Astrocyte of the hippocampus (primary cell): ENCODE data around the gene MYBPHL.
A peak's percentile ranks its signal among the peaks of the same experiment; 100 is the strongest.

Source experiments
- DNase-seq: peaks from one replicate; pipeline ENCODE4 v3.0.0; 2011; ENCODE audit warnings: low read depth, low spot score

Gene MYBPHL

DNA sequence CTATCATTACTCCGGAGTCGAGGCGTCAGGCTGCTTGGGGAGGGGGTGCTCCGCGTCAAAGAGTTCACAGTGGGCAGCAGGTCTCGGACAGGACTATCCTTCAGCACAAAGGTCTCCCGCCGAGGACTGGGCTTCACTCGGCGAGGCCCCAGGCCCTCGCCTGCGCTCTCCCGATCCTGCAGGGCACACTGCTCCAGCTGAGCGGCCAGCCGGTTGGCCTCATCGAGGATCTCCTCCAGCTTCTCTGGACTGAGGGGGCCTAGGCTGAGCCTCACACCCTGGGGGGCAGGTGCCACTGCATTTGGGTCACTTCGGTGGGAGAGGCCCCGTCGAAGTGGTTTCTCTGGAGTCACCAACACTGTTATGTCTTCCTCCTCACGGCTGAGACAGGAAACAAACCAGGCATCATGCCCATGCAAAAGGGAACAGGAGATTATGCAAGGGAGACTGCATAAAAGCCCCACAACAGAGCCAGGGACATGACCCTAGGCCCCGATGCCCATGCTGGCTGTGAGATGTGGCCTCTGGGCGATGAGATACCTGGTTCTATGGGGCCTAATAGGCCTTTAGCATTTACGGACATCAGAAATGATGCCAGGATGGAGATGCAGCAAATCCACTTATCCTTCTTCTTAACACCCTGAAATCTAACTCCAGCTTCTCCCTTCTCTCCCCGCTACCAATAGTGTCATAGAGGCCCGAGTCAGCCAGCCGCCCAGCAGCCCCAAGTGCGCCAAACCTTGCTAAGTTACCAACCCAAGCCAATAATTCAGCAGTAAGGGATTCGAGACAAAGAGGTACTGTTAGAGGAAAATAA is 24.9 kb downstream of the MYBPHL start:
- DNase-seq = peak; percentile 45

DNA sequence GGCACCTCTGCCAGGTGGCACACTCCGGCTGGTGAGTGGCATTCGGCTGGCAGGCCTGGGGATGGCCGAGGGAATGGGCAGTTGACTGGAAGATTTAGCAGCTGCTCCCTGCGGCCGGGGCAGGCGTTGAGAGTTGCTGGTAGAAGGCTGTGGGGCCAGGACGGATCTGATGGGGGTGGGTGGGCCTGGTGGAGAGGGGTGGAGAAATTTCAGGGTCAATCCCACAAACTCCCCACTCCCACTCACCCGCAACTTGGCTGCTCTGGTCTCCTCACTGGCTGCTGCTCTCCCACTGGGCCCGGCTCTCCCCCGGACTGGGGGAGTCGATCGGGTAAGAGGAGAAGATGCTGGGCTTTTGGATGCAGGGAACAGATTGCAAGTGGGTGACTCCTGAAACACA is 25.9 kb downstream of the MYBPHL start:
- no peak for DNase-seq

GRCh38 chr1:109279615-109280278 is 27.1 kb downstream of the MYBPHL start:
- no peak for DNase-seq

GRCh38 chr1:109277434-109278204 is 29.2 kb downstream of the MYBPHL start:
- DNase-seq = peak; percentile 80

DNA sequence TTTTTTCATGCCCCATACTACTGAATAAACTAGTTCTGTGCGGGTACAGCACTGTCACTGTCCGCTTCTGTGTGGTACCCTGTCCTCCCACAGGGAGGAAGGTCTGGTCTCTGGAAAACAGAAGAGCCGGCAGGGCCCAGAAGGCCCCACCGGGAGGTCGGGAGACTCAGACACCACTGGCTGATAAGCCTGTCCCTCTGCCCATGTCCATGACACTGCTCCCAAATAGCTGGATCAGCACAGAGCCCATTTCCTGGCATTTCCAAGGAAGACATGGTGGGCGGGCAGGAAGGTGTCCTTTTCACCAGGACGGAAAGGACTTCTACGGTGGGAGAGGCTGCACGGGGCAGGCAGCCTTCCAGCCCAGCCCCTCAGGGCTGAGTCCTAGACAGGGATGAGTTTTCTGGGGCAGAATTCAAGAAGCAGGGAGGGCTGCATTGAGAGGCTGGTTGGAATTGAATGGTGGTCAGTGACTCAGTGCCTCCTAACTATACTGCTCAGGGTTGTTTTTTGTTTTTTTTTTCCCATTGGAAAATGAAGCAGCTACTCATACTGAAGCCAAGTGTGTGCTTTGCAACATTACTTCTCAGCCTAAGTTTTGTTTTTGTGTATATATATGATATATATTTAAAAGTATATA is 31.0 kb downstream of the MYBPHL start:
- DNase-seq = peak; percentile 85

DNA sequence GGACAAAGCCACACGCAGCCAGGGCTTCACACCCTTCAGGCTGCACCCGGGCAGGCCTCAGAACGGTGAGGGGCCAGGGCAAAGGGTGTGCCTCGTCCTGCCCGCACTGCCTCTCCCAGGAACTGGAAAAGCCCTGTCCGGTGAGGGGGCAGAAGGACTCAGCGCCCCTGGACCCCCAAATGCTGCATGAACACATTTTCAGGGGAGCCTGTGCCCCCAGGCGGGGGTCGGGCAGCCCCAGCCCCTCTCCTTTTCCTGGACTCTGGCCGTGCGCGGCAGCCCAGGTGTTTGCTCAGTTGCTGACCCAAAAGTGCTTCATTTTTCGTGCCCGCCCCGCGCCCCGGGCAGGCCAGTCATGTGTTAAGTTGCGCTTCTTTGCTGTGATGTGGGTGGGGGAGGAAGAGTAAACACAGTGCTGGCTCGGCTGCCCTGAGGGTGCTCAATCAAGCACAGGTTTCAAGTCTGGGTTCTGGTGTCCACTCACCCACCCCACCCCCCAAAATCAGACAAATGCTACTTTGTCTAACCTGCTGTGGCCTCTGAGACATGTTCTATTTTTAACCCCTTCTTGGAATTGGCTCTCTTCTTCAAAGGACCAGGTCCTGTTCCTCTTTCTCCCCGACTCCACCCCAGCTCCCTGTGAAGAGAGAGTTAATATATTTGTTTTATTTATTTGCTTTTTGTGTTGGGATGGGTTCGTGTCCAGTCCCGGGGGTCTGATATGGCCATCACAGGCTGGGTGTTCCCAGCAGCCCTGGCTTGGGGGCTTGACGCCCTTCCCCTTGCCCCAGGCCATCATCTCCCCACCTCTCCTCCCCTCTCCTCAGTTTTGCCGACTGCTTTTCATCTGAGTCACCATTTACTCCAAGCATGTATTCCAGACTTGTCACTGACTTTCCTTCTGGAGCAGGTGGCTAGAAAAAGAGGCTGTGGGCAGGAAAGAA is 32.0 kb downstream of the MYBPHL start:
- peak; percentile 81 for DNase-seq

- no peak for DNase-seq
These were observed 33.1 kb downstream of the MYBPHL start for GRCh38 chr1:109273570-109274288.

- peak; percentile 56 for DNase-seq
These were observed 33.8 kb downstream of the MYBPHL start for GRCh38 chr1:109272831-109273547.

- DNase-seq = no peak
These were observed 34.6 kb downstream of the MYBPHL start for GRCh38 chr1:109272021-109272799.

DNA sequence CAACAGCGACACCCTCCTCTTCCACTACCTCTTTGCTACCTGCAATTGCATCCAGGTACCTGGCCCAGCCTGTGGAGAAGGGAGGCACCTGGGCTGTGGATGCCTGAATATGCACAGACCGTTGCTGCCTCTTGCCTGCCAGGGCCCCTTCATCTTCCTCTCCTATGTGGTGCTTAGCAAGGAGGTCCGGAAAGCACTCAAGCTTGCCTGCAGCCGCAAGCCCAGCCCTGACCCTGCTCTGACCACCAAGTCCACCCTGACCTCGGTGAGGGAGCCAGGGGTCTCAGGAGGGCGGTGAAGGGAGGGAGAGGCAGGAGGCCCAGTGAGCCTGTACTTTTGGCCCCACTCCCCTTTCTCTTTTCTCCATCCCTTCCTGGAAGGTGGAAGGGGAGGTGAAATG is 35.4 kb downstream of the MYBPHL start:
- DNase-seq = no peak

GRCh38 chr1:109270623-109271317 is 36.0 kb downstream of the MYBPHL start:
- no peak for DNase-seq

DNA sequence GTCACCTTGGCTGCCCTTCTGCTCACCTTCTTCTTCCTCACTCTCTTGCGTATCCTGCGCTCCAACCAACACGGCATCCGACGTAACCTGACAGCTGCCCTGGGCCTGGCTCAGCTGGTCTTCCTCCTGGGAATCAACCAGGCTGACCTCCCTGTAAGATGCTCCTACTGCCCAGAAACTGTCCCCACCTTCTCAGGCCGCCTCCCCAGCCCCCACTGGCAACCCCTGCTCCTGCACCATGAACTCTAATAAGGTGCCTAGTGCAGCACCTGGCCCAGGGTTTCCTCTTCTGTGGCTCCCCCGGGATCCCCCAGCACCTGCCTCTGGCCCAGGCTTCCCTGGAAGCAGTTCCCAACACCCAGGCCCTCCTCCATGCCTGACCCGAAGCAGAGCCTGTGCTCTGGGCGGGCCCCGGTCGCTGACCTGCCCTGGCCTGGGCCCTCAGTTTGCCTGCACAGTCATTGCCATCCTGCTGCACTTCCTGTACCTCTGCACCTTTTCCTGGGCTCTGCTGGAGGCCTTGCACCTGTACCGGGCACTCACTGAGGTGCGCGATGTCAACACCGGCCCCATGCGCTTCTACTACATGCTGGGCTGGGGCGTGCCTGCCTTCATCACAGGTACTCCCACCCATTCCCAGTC is 36.7 kb downstream of the MYBPHL start:
- no peak for DNase-seq

GRCh38 chr1:109269212-109269980 is 37.4 kb downstream of the MYBPHL start:
- no peak for DNase-seq

DNA sequence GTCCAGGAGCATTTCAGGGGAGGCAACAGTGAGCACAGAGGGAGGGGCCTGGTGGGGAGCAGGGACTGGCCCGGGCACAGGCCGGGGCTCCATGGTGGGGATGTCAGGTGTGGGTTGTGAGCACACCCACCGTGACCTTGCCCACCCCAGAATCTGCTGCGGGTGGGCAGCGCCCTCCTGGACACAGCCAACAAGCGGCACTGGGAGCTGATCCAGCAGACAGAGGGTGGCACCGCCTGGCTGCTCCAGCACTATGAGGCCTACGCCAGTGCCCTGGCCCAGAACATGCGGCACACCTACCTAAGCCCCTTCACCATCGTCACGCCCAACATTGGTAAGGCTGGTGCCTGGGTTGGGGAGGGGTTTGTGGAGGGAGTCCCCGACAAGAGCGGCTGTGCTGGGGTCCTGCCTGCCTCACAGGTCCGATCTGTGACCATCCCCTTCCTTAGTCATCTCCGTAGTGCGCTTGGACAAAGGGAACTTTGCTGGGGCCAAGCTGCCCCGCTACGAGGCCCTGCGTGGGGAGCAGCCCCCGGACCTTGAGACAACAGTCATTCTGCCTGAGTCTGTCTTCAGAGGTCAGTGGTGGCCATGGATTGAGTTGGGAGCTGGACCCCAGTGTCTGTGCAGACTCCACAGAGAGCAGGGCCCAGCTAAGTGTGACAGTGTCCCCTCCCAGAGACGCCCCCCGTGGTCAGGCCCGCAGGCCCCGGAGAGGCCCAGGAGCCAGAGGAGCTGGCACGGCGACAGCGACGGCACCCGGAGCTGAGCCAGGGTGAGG is 38.2 kb downstream of the MYBPHL start:
- DNase-seq = no peak

DNA sequence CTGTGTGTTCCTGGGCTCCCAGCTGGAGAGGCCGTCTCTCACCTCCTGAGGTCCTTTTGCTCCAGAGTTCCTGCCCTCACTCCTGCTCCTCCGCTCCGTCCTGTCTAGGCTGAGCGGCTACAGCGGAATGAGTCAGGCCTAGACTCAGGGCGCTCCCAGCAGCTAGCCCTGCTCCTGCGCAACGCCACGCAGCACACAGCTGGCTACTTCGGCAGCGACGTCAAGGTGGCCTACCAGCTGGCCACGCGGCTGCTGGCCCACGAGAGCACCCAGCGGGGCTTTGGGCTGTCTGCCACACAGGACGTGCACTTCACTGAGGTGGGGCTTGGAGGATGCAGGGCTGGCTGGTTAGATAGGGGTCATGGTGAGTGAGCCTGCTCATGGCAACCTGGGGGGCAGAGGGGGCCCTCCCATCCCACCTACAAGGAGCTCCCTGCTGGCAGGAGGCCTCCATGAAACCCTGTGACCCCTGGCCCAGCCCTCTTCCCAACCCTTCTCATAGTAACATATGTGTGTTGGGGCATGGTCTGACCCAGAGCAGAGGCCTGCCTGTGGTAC is 39.0 kb downstream of the MYBPHL start:
- DNase-seq = no peak

DNA sequence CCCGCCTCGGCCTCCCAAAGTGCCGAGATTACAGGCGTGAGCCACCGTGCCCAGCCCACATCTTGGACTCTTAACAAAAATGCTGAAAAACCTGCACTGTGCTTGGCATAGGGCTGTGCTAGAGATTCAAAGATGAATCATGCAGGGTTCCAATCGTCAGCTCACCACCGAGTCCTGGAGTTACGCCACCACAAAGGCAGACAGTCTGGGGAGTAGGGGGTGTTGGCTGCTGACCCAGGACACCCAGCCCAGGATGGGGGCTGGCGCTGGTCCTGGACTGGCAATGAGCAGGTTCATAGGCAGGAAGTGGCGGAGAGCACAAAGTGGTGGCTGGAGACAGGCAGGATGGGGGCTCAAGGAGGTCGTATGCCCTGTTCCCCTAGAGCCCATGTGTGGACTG is 39.8 kb downstream of the MYBPHL start:
- DNase-seq = peak; percentile 94
